ENCODE results near the gene SNRNP25. TPM values are rescaled to one million over a fixed set of nuclear protein-coding genes. Genes with fewer than 3 reads are reported as not detected.
"Not testable (repeated sequence)": the region's sequence is repeated elsewhere in the genome, so short reads cannot be mapped to it uniquely, and the experiment has no call there.

Gene SNRNP25
- polyA plus RNA-seq (2013): 24.3 and 24.7 TPM in 2 replicates

DNA sequence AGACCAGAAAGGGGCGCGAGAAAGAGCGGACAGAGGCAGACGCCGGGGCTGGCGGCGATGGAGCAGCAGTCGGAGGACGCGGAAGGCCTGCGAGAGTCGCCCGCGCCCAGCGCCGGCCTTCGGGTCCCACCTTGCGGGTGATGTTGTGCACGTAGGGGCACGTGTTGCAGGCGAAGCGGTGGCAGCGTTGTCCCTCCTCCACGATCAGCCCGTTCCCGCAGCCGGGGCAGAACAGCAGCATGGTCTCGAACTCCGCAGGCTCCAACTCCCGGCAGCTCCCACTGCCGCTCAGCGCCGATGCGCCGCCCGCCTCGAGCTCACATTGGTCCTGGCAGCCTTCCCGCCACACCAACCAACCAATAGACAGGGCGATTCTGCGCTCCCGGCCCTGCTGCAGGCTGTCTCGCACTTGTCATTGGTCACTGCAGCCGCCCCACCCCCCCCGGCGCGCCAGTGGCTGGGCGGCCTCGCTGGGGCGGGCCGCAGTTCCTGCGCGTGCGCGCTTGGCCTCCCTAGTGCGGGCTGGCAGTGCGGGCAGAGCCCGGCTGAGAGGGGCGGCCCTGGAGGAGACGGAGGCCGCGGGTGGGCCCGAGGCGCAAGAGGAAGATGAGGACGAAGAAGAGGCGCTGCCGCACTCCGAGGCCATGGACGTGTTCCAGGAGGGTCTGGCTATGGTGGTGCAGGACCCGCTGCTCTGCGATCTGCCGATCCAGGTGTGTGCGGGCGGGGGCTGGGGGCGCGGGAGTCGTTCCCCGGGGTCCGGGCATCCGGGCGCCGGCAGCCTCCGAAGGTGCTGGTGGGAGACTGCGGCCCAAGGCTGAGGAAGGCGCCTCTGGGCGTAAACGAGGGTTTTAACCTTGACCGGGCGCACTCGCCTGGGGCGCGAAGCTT lies at the start of gene SNRNP25, which contains the start of gene POLR3K:
TSS of gene SNRNP25 (plus strand) at position 483 of the 891 bp plus-strand sequence. CDS start at position 672, 189 bp downstream.
TSS of gene POLR3K (minus strand) at position 263 of the 891 bp plus-strand sequence. CDS start at position 241, 22 bp downstream.
- peaks cover 8% of the 10 kb centered on the region for H3K79me1 ChIP-seq (ENCODE audit: low read length)
- peak within 1 kb of the TSS; percentile 94 for H3K14ac ChIP-seq (ENCODE audit: low read length)
- peak within 1 kb of the TSS; percentile 47 for H2BK120ac ChIP-seq (ENCODE audit: insufficient read depth, low read length, poor library complexity)
- H2AFZ ChIP-seq (ENCODE audit: insufficient read depth, low read length, poor library complexity): peak within 1 kb of the TSS; percentile 96
- H3K4me2 ChIP-seq (ENCODE audit: low read length): peak within 1 kb of the TSS; percentile 91
- H3K27ac ChIP-seq (ENCODE audit: low read depth, low read length): peak within 1 kb of the TSS; percentile 31
- H3K79me2 ChIP-seq (ENCODE audit: control insufficient read depth, insufficient read depth, low read length, poor library complexity): peaks cover 3% of the 10 kb centered on the region
- no CpG with 5 or more reads among the region's 91 CpGs for WGBS (ENCODE audit: extremely low coverage, insufficient coverage, insufficient read length)
- peaks cover 41% of the 10 kb centered on the region in 2 experiments for H3K36me3 ChIP-seq (ENCODE audit: control insufficient read depth in 1 of 2, insufficient read depth in 2 of 2, low read length in 2 of 2)
- H4K12ac ChIP-seq (ENCODE audit: low read depth, low read length): peak within 1 kb of the TSS; percentile 92
- peak within 1 kb of the TSS; percentile 67 for H3K9ac ChIP-seq (ENCODE audit: low read length)
- peak within 1 kb of the TSS; percentile 55 for H3K18ac ChIP-seq (ENCODE audit: low read length)
- no peak within 1 kb of the TSS for H2AK5ac ChIP-seq (ENCODE audit: low read length)
- H3K23ac ChIP-seq (ENCODE audit: low read length): no peak within 1 kb of the TSS
- peak within 1 kb of the TSS; percentile 74 for H4K91ac ChIP-seq (ENCODE audit: low read depth, low read length)
- H4K8ac ChIP-seq (ENCODE audit: low read depth, low read length): peak within 1 kb of the TSS; percentile 97
- peaks cover 3 to 6% of the 10 kb centered on the region in 2 experiments for H3K4me1 ChIP-seq (ENCODE audit: control insufficient read depth in 1 of 2, insufficient read depth in 2 of 2, low read length in 2 of 2)
- no peaks in the 10 kb centered on the region for H3K27me3 ChIP-seq (ENCODE audit: insufficient read depth, low read length)
- peak; percentile 98 for DNase-seq
- H3K4me3 ChIP-seq (ENCODE audit: low read depth, low read length): peak within 1 kb of the TSS; percentile 84
- H3K9me3 ChIP-seq (ENCODE audit: insufficient read depth, low read depth, low read length): no peaks in the 10 kb centered on the region
- H2BK12ac ChIP-seq (ENCODE audit: low read length): no peak within 1 kb of the TSS
- peak within 1 kb of the TSS; percentile 43 for H3K4ac ChIP-seq (ENCODE audit: low read depth, low read length)
- peak within 1 kb of the TSS; percentile 57 for H2BK5ac ChIP-seq (ENCODE audit: low read depth, low read length, poor library complexity)

DNA sequence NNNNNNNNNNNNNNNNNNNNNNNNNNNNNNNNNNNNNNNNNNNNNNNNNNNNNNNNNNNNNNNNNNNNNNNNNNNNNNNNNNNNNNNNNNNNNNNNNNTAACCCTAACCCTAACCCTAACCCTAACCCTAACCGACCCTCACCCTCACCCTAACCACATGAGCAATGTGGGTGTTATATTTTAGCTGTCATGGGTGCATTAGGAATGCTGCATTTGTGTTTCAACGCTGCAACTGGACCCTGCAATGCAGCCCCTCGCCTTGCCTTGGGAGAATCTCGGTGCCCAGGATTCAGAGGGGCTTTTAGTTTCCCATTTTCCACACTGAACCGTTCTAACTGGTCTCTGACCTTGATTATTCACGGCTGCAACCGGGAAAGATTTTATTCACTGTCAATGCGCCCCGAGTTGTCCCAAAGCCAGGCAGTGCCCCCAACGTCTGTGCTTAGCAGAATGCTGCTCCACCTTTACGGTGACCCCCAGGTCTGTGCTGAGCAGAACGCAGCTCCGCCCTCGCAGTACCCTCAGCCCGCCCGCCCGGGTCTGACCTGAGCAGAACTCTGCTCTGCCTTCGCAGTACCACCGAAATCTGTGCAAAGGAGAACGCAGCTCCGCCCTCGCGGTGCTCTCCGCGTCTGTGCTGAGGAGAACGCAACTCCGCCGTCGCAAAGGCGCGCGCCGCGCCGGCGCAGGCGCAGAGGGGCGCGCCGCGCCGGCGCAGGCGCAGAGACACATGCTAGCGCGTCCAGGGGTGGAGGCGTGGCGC lies 43.5 kb upstream of the SNRNP25 start:
- H3K9ac ChIP-seq (ENCODE audit: low read length): no peak overlapping the region
- no peaks in the 10 kb centered on the region for H3K79me2 ChIP-seq (ENCODE audit: control insufficient read depth, insufficient read depth, low read length, poor library complexity)
- H2BK120ac ChIP-seq (ENCODE audit: insufficient read depth, low read length, poor library complexity): no peak overlapping the region
- H3K79me1 ChIP-seq (ENCODE audit: low read length): no peaks in the 10 kb centered on the region
- no peak overlapping the region for H4K8ac ChIP-seq (ENCODE audit: low read depth, low read length)
- H3K4ac ChIP-seq (ENCODE audit: low read depth, low read length): no peak overlapping the region
- WGBS (ENCODE audit: extremely low coverage, insufficient coverage, insufficient read length): no CpG with 5 or more reads among the region's 48 CpGs
- H3K36me3 ChIP-seq (ENCODE audit: control insufficient read depth in 1 of 2, insufficient read depth in 2 of 2, low read length in 2 of 2): no peaks in the 10 kb centered on the region
- H2AFZ ChIP-seq (ENCODE audit: insufficient read depth, low read length, poor library complexity): no peak overlapping the region
- no peak overlapping the region for H3K4me2 ChIP-seq (ENCODE audit: low read length)
- H3K27me3 ChIP-seq (ENCODE audit: insufficient read depth, low read length): no peaks in the 10 kb centered on the region
- peak; percentile 37 to 66 for DNase-seq
- no peaks in the 10 kb centered on the region for H3K4me1 ChIP-seq (ENCODE audit: control insufficient read depth in 1 of 2, insufficient read depth in 2 of 2, low read length in 2 of 2)
- no peak overlapping the region for H2AK5ac ChIP-seq (ENCODE audit: low read length)
- H4K12ac ChIP-seq (ENCODE audit: low read depth, low read length): no peak overlapping the region
- H3K27ac ChIP-seq (ENCODE audit: low read depth, low read length): no peak overlapping the region
- peaks cover 2% of the 10 kb centered on the region for H3K9me3 ChIP-seq (ENCODE audit: insufficient read depth, low read depth, low read length)
- H4K91ac ChIP-seq (ENCODE audit: low read depth, low read length): no peak overlapping the region
- no peak overlapping the region for H2BK12ac ChIP-seq (ENCODE audit: low read length)
- no peak overlapping the region for H3K4me3 ChIP-seq (ENCODE audit: low read depth, low read length)
- no peak overlapping the region for H3K14ac ChIP-seq (ENCODE audit: low read length)
- H2BK5ac ChIP-seq (ENCODE audit: low read depth, low read length, poor library complexity): no peak overlapping the region
- no peak overlapping the region for H3K18ac ChIP-seq (ENCODE audit: low read length)
- H3K23ac ChIP-seq (ENCODE audit: low read length): no peak overlapping the region

DNA sequence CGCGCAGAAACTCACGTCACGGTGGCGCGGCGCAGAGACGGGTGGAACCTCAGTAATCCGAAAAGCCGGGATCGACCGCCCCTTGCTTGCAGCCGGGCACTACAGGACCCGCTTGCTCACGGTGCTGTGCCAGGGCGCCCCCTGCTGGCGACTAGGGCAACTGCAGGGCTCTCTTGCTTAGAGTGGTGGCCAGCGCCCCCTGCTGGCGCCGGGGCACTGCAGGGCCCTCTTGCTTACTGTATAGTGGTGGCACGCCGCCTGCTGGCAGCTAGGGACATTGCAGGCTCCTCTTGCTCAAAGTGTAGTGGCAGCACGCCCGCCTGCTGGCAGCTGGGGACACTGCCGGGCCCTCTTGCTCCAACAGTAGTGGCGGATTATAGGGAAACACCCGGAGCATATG lies 42.9 kb upstream of the SNRNP25 start:
- H3K4me2 ChIP-seq (ENCODE audit: low read length); H4K12ac ChIP-seq (ENCODE audit: low read depth, low read length); H3K4me1 ChIP-seq (ENCODE audit: control insufficient read depth in 1 of 2, insufficient read depth in 2 of 2, low read length in 2 of 2); H3K4ac ChIP-seq (ENCODE audit: low read depth, low read length); H3K9me3 ChIP-seq (ENCODE audit: insufficient read depth, low read depth, low read length); H3K79me2 ChIP-seq (ENCODE audit: control insufficient read depth, insufficient read depth, low read length, poor library complexity); H2AK5ac ChIP-seq (ENCODE audit: low read length); H3K79me1 ChIP-seq (ENCODE audit: low read length); H2BK5ac ChIP-seq (ENCODE audit: low read depth, low read length, poor library complexity); DNase-seq; H2BK120ac ChIP-seq (ENCODE audit: insufficient read depth, low read length, poor library complexity); H3K27ac ChIP-seq (ENCODE audit: low read depth, low read length); H4K8ac ChIP-seq (ENCODE audit: low read depth, low read length); H3K18ac ChIP-seq (ENCODE audit: low read length); H3K4me3 ChIP-seq (ENCODE audit: low read depth, low read length); H3K23ac ChIP-seq (ENCODE audit: low read length); H3K14ac ChIP-seq (ENCODE audit: low read length); H3K27me3 ChIP-seq (ENCODE audit: insufficient read depth, low read length); H4K91ac ChIP-seq (ENCODE audit: low read depth, low read length); H3K9ac ChIP-seq (ENCODE audit: low read length); H3K36me3 ChIP-seq (ENCODE audit: control insufficient read depth in 1 of 2, insufficient read depth in 2 of 2, low read length in 2 of 2); H2BK12ac ChIP-seq (ENCODE audit: low read length); H2AFZ ChIP-seq (ENCODE audit: insufficient read depth, low read length, poor library complexity): not testable (repeated sequence)
- WGBS (ENCODE audit: extremely low coverage, insufficient coverage, insufficient read length): no CpG with 5 or more reads among the region's 27 CpGs

DNA sequence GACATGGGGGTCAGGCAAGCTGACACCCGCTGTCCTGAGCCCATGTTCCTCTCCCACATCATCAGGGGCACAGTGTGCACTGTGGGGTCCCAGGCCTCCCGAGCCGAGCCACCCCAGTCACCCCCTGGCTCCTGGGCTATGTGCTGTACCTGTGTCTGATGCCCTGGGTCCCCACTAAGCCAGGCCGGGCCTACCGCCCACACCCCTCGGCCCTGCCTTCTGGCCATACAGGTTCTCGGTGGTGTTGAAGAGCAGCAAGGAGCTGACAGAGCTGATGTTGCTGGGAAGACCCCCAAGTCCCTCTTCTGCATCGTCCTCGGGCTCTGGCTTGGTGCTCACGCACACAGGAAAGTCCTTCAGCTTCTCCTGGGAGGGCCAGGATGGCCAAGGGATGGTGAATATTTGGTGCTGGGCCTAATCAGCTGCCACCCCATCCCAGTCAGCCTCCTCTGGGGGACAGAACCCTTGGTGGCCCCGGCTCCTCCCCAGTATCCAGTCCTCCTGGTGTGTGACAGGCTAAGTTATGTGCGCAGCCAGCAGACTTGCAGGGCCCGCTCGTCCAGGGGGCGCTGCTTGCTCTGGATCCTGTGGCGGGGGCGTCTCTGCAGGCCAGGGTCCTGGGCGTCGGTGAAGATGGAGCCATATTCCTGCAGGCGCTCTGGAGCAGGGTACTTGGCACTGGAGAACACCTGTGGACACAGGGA lies 36.4 kb upstream of the SNRNP25 start:
- H3K79me1 ChIP-seq (ENCODE audit: low read length); H3K9me3 ChIP-seq (ENCODE audit: insufficient read depth, low read depth, low read length); H4K12ac ChIP-seq (ENCODE audit: low read depth, low read length); H2AFZ ChIP-seq (ENCODE audit: insufficient read depth, low read length, poor library complexity); H4K91ac ChIP-seq (ENCODE audit: low read depth, low read length); H2BK5ac ChIP-seq (ENCODE audit: low read depth, low read length, poor library complexity); H3K23ac ChIP-seq (ENCODE audit: low read length); H3K18ac ChIP-seq (ENCODE audit: low read length); H2AK5ac ChIP-seq (ENCODE audit: low read length); H3K14ac ChIP-seq (ENCODE audit: low read length); H3K27ac ChIP-seq (ENCODE audit: low read depth, low read length); H4K8ac ChIP-seq (ENCODE audit: low read depth, low read length); H3K4me2 ChIP-seq (ENCODE audit: low read length); H3K36me3 ChIP-seq (ENCODE audit: control insufficient read depth in 1 of 2, insufficient read depth in 2 of 2, low read length in 2 of 2); H3K79me2 ChIP-seq (ENCODE audit: control insufficient read depth, insufficient read depth, low read length, poor library complexity); H3K9ac ChIP-seq (ENCODE audit: low read length); H3K4me3 ChIP-seq (ENCODE audit: low read depth, low read length); H2BK120ac ChIP-seq (ENCODE audit: insufficient read depth, low read length, poor library complexity); DNase-seq; H3K4me1 ChIP-seq (ENCODE audit: control insufficient read depth in 1 of 2, insufficient read depth in 2 of 2, low read length in 2 of 2); H3K27me3 ChIP-seq (ENCODE audit: insufficient read depth, low read length); H2BK12ac ChIP-seq (ENCODE audit: low read length); H3K4ac ChIP-seq (ENCODE audit: low read depth, low read length): not testable (repeated sequence)
- no CpG with 5 or more reads among the region's 20 CpGs for WGBS (ENCODE audit: extremely low coverage, insufficient coverage, insufficient read length)
